Testis (tissue), 3 donors: ENCODE results near the gene WTIP. TPM values are rescaled to one million over a fixed set of nuclear protein-coding genes. Genes with fewer than 3 reads are reported as not detected.

ENCODE experiments used
- DNase-seq: peaks from one replicate; pipeline ENCODE4 v3.0.0-alpha.2; 2019
- H3K27ac ChIP-seq, 2 donors: fragments of 200-600 bp; sonication (generic); one replicate each; pipeline ENCODE4 v1.5.1; 2019
- H3K27me3 ChIP-seq: fragments of 200-600 bp; sonication (generic); one replicate; pipeline ENCODE4 v1.5.1; 2019
- H3K36me3 ChIP-seq: fragments of 200-600 bp; sonication (generic); one replicate; pipeline ENCODE4 v1.5.1; 2017; ENCODE audit warnings: low read depth; ENCODE audit errors: missing control alignments
- H3K4me1 ChIP-seq: fragments of 200-600 bp; sonication (generic); one replicate; pipeline ENCODE4 v1.5.1; 2019
- H3K4me3 ChIP-seq, 2 donors: fragments of 200-600 bp; sonication (generic); one replicate each; pipeline ENCODE4 v1.5.1; 2017 to 2019
- H3K9me3 ChIP-seq: fragments of 200-600 bp; sonication (generic); one replicate; pipeline ENCODE4 v1.5.1; 2017
- POLR2A ChIP-seq: fragments of 450-650 bp; IDR thresholded peaks from one replicate; pipeline ENCODE4 v1.6.1; 2017; ENCODE audit warnings: antibody characterized with exemption, mild to moderate bottlenecking, moderate library complexity
- WGBS, 2 donors: methylation state at CpG; one replicate each; pipeline ENCODE4 v1.1.5; 2018; 5-methylcytosine and 5-hydroxymethylcytosine counted together
- intact Hi-C: fragments of 100-400 bp; cut with DNase I; formaldehyde crosslinking; loops from one replicate; pipeline ENCODE4 v1.15.1; 2023; ENCODE audit warnings: low total_unique reads
- polyA plus RNA-seq: library from polyadenylated mRNA; stranded (reverse); fragments of 350-450 nt; fragmentation: Illumina TruSeq; extraction: RNeasy Lipid Tissue Mini Kit (QIAGEN cat#74804); gene quantifications from one replicate; pipeline ENCODE4 v1.2.3, GENCODE V29; 2014; ENCODE audit warnings: low read depth, low replicate concordance; ENCODE audit not compliant: insufficient read depth
- total RNA-seq, 2 donors: library from RNA; depleted of rRNA; stranded (reverse); fragments of >200 nt; gene quantifications; one replicate each; pipeline ENCODE4 v1.2.3, GENCODE V29; 2016
- TF ChIP-seq, protein P1 (sequence below), 3 experiments: fragments of 450-650 bp in 2 of 3; fragments of 200-600 bp in 1 of 3; sonication (generic) in 1 of 3; IDR thresholded peaks; one replicate each; pipeline ENCODE4 v1.5.1; 2016 to 2019; ENCODE audit warnings: antibody characterized with exemption in 3 of 3, mild to moderate bottlenecking in 2 of 3, moderate library complexity in 1 of 3

The WTIP gene
- total and polyA plus RNA-seq, 3 donors from 2014 or later, result 22.8 to 41.3 (median 25.6) TPM

DNA sequence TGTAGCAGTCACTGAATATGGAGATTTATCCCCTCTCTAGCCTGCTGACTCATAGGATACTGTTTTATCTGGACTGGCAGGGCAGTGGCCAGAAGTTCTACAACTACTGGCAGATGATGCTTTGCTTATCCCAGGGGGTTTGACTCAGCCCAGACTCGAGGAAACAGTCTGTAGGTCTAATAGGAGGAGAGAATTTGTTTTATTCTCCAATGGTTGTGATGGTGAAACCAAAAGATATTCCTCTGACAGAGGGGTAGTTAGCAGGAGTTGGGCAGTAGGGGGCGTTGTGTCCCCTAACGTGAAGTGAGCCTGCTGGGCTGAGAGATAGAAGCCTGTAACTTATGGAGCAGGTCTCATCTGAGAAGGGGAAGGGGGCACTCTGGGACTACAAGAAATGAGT is 74.9 kb downstream of the WTIP start:
- no peaks in the 10 kb centered on the region for H3K4me1 ChIP-seq
- no peak overlapping the region for H3K27ac ChIP-seq
- no peaks in the 10 kb centered on the region for H3K36me3 ChIP-seq
- TF ChIP-seq, protein P1, sequence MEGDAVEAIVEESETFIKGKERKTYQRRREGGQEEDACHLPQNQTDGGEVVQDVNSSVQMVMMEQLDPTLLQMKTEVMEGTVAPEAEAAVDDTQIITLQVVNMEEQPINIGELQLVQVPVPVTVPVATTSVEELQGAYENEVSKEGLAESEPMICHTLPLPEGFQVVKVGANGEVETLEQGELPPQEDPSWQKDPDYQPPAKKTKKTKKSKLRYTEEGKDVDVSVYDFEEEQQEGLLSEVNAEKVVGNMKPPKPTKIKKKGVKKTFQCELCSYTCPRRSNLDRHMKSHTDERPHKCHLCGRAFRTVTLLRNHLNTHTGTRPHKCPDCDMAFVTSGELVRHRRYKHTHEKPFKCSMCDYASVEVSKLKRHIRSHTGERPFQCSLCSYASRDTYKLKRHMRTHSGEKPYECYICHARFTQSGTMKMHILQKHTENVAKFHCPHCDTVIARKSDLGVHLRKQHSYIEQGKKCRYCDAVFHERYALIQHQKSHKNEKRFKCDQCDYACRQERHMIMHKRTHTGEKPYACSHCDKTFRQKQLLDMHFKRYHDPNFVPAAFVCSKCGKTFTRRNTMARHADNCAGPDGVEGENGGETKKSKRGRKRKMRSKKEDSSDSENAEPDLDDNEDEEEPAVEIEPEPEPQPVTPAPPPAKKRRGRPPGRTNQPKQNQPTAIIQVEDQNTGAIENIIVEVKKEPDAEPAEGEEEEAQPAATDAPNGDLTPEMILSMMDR (IDR thresholded peaks at IDR 0.05), result peak in 2 of 3 experiments; percentile 10 to 33
- no peak for TF ChIP-seq POLR2A
- no peak overlapping the region for H3K4me3 ChIP-seq
- H3K9me3 ChIP-seq, result no peaks in the 10 kb centered on the region
- no peaks in the 10 kb centered on the region for H3K27me3 ChIP-seq
- WGBS, 2 donors, result 19 to 20% methylated on average over 3 of the region's 3 CpGs
- peak; percentile 62 for DNase-seq
- intact Hi-C loops, result no loop called here

DNA sequence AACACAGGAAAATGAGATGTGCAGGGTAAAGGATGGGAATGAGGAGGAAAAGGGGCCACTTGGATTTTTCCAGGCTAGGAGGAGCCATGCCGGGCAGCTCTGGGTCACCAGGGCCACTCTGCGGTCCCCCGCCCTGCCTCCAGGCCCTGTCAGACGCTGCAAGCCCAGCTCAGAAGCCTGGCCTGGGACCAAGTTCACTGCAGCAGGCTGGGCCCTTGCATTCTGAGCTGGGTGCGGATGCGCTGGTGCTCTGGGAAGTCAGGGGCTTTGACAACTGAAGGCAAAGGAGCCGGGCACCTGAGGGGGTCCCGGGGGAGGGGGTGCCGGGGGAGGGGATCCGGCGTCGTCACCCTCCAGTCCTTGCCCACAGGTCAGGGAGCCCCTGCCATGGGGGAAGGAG is 77.5 kb downstream of the WTIP start:
- H3K27me3 ChIP-seq, result no peaks in the 10 kb centered on the region
- 85 to 91% methylated on average over 12 of the region's 12 CpGs for WGBS, 2 donors
- intact Hi-C loops, result no loop called here
- H3K27ac ChIP-seq, result no peak overlapping the region
- H3K4me3 ChIP-seq, result no peak overlapping the region
- H3K9me3 ChIP-seq, result no peaks in the 10 kb centered on the region
- H3K36me3 ChIP-seq, result no peaks in the 10 kb centered on the region
- TF ChIP-seq POLR2A, result no peak
- TF ChIP-seq, protein P1 (IDR thresholded peaks at IDR 0.05), result no peak
- no peak for DNase-seq
- no peaks in the 10 kb centered on the region for H3K4me1 ChIP-seq

DNA sequence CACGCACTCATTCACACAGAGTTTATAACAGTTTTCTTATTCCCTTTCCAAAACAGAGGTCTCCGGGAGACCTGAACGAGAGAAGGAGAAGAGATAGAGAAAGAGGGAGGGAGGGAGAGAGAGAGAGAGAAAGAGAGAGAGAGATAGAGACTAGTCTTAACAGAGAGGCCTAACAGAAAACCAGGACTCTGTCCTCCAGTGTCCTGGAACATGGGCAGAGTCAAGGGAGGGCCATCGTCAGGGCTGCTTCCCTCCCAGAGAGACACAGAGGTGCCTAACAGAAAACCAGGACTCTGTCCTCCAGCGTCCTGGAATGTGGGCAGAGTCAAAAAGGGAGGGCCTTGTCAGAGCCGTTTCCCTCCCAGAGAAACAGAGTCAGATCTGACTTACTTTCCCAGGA is 78.7 kb downstream of the WTIP start:
- H3K4me3 ChIP-seq, result no peak overlapping the region
- H3K9me3 ChIP-seq, result no peaks in the 10 kb centered on the region
- TF ChIP-seq, protein P1 (IDR thresholded peaks at IDR 0.05), result no peak
- TF ChIP-seq POLR2A, result no peak
- no peaks in the 10 kb centered on the region for H3K4me1 ChIP-seq
- no peak overlapping the region for H3K27ac ChIP-seq
- no peaks in the 10 kb centered on the region for H3K36me3 ChIP-seq
- no peak for DNase-seq
- 51% methylated on average over 6 of the region's 6 CpGs for WGBS, 2 donors
- intact Hi-C loops, result no loop called here
- no peaks in the 10 kb centered on the region for H3K27me3 ChIP-seq

Other genes with a start within 250 kb of the WTIP start
- 10 to 100 TPM; 33.7 to 38.4 TPM for gene GARRE1, start 227.2 kb upstream of the WTIP start, total RNA-seq
- gene GARRE1, start 227.2 kb upstream of the WTIP start, polyA plus RNA-seq, result 21.1 TPM
- gene GPI, start 116.6 kb upstream of the WTIP start, total RNA-seq, result 100 to 1,000 TPM; 109 to 198 TPM
- 198 TPM for gene GPI, start 116.6 kb upstream of the WTIP start, polyA plus RNA-seq
- gene PDCD2L, start 77.4 kb upstream of the WTIP start, total RNA-seq, result 10 to 100 TPM; 33.8 to 35.1 TPM
- gene PDCD2L, start 77.4 kb upstream of the WTIP start, polyA plus RNA-seq, result 29.0 TPM
- gene UBA2, start 53.4 kb upstream of the WTIP start, total RNA-seq, result 100 to 1,000 TPM; 181 to 184 TPM
- 213 TPM for gene UBA2, start 53.4 kb upstream of the WTIP start, polyA plus RNA-seq
- gene SCGB2B2, start 195.4 kb downstream of the WTIP start, total RNA-seq, result 1 to 10 TPM; 3.3 to 4.4 TPM
- 1.5 TPM for gene SCGB2B2, start 195.4 kb downstream of the WTIP start, polyA plus RNA-seq
- gene ZNF302, start 195.9 kb downstream of the WTIP start, total RNA-seq, result 10 to 100 TPM; 36.7 to 50.8 TPM
- 24.1 TPM for gene ZNF302, start 195.9 kb downstream of the WTIP start, polyA plus RNA-seq